HEK293T (cell line): ENCODE data around the gene TP53BP1.

Experiments
- CTCF ChIA-PET: fragments of 350-600 bp; formaldehyde crosslinking; extraction: SDS; loops from one replicate; lab custom pipeline; 2021; ENCODE audit warnings: antibody characterized with exemption, inconsistent platforms; lab: Yijun Ruan, JAX
- POLR2A ChIA-PET: fragments of 350-600 bp; formaldehyde crosslinking; extraction: SDS; loops from one replicate; lab custom pipeline; 2020; ENCODE audit warnings: antibody characterized with exemption, inconsistent platforms; lab: Yijun Ruan, JAX
- DNase-seq: peaks from one replicate; pipeline ENCODE4 v3.0.0; 2012; ENCODE audit warnings: mixed read lengths; ENCODE audit errors: extremely low spot score
- ARNT ChIP-seq: fragments of 450-650 bp; IDR thresholded peaks from 2 replicates; pipeline ENCODE4 v1.6.1; 2017; ENCODE audit warnings: mild to moderate bottlenecking
- BHLHE40 ChIP-seq: fragments of 450-650 bp; IDR thresholded peaks from 2 replicates; pipeline ENCODE4 v1.6.1; 2016; ENCODE audit warnings: mild to moderate bottlenecking, moderate library complexity, borderline replicate concordance
- CTBP1 ChIP-seq: fragments of 450-650 bp; IDR thresholded peaks from 2 replicates; pipeline ENCODE4 v1.6.1; 2016; ENCODE audit warnings: borderline replicate concordance
- ELF4 ChIP-seq: fragments of 450-650 bp; IDR thresholded peaks from 2 replicates; pipeline ENCODE4 v1.6.1; 2017; ENCODE audit warnings: antibody characterized with exemption
- FOXA1 ChIP-seq: fragments of 450-650 bp; IDR thresholded peaks from 2 replicates; pipeline ENCODE4 v1.6.1; 2016; ENCODE audit warnings: mild to moderate bottlenecking
- FOXM1 ChIP-seq: fragments of 450-650 bp; IDR thresholded peaks from 2 replicates; pipeline ENCODE4 v1.6.1; 2017; ENCODE audit warnings: mild to moderate bottlenecking, borderline replicate concordance
- HDGF ChIP-seq: fragments of 450-650 bp; IDR thresholded peaks from 2 replicates; pipeline ENCODE4 v1.6.1; 2017; ENCODE audit warnings: antibody characterized with exemption, borderline replicate concordance
- L3MBTL2 ChIP-seq: fragments of 450-650 bp; conservative IDR thresholded peaks from 2 replicates; pipeline ENCODE4 v1.6.1; 2016; ENCODE audit warnings: mild to moderate bottlenecking
- LEF1 ChIP-seq: fragments of 450-650 bp; IDR thresholded peaks from 2 replicates; pipeline ENCODE4 v1.6.1; 2017; ENCODE audit warnings: mild to moderate bottlenecking, borderline replicate concordance
- NFRKB ChIP-seq: fragments of 450-650 bp; IDR thresholded peaks from 2 replicates; pipeline ENCODE4 v1.6.1; 2016; ENCODE audit warnings: mild to moderate bottlenecking, moderate library complexity
- SP1 ChIP-seq: fragments of 450-650 bp; IDR thresholded peaks from 2 replicates; pipeline ENCODE4 v1.6.1; 2017
- SUZ12 ChIP-seq: fragments of 450-650 bp; IDR thresholded peaks from 2 replicates; pipeline ENCODE4 v1.6.1; 2016; ENCODE audit warnings: mild to moderate bottlenecking
- TARDBP ChIP-seq: fragments of 450-650 bp; IDR thresholded peaks from 2 replicates; pipeline ENCODE4 v1.6.1; 2016
- ZNF384 ChIP-seq: fragments of 450-650 bp; IDR thresholded peaks from 2 replicates; pipeline ENCODE4 v1.6.1; 2016
- TF ChIP-seq, protein P1 (sequence below): fragments of 450-650 bp; IDR thresholded peaks from 2 replicates; pipeline ENCODE4 v1.6.1; 2016

The TP53BP1 gene

DNA sequence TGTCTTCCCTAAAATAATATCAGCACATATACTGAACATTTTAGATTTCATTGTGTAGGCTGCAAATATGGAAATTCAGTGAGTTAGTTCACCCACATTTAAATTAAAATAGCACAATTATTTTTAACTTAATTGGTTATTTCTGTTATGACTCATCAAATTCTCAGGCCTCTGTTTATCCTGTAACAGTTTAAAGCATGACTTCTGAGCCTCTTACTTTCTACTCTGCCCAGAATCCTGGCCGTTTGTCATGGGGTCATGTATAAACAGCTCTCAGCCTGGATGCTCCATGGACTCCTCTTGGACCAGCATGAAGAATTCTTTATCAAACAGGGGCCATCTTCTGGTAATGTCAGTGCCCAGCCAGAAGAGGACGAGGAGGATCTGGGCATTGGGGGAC is 109.9 kb downstream of the TP53BP1 start:
- no peak for DNase-seq
- ChIA-PET CTCF (no interaction called here), POLR2A (interaction anchor here (1.7 kb wide), 1 partner anchor 12 kb away, joined by 6 read pairs; the partner anchor contains the start of genes TUBGCP4 and ZSCAN29)
- no peak for TF ChIP-seq TARDBP
- no peak for TF ChIP-seq ELF4
- no peak for TF ChIP-seq FOXA1
- TF ChIP-seq, protein P1, sequence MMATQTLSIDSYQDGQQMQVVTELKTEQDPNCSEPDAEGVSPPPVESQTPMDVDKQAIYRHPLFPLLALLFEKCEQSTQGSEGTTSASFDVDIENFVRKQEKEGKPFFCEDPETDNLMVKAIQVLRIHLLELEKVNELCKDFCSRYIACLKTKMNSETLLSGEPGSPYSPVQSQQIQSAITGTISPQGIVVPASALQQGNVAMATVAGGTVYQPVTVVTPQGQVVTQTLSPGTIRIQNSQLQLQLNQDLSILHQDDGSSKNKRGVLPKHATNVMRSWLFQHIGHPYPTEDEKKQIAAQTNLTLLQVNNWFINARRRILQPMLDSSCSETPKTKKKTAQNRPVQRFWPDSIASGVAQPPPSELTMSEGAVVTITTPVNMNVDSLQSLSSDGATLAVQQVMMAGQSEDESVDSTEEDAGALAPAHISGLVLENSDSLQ, result no peak
- no peak for TF ChIP-seq CTBP1
- TF ChIP-seq HDGF, result no peak
- no peak for TF ChIP-seq ARNT
- no peak for TF ChIP-seq BHLHE40

DNA sequence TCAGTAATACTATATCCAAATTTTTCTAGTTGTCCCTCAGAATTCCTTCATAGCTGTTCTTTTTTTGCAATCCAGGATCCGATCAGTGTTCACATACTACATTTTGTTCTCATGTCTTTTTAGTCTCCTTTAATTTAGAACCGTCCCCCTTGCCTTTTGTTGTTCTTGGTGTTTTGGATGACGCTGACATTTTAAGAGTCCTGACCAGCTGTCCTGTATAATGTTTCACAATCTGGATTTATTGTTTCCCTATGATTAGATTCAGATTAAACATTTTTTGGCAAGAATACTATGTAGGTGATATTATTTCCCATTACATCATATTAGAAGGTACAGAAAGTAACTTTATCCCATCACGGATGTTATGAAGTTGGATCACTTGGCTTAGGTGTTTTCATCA is 110.6 kb downstream of the TP53BP1 start:
- ChIA-PET CTCF (no interaction called here), POLR2A (no interaction called here)
- no peak for DNase-seq
- TF ChIP-seq TARDBP (no peak), CTBP1 (no peak), ELF4 (no peak), FOXA1 (no peak), FOXM1 (no peak), L3MBTL2 (no peak), HDGF (no peak), LEF1 (no peak), SP1 (no peak), NFRKB (no peak), ZNF384 (no peak), ARNT (no peak)
- TF ChIP-seq, protein P1, result no peak

DNA sequence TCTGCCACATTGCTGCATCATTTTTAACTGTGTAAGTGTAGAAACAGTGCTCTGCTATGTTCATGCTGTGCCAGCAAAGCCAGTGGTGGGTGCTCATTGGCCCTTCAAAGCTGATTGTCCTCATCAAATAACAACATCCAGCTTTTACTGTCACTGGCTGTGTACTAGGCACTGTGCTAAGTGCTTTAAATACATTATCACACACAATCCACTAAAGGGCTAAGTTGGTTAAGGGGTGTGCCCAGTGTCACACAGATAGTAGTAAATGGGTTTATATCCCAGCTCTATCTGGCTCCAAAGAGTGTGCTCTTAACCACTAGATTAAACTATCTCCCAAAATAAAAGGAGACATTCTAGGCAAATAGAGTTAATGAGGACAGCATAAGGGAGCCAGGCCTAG is 114.4 kb downstream of the TP53BP1 start:
- TF ChIP-seq FOXA1, result no peak
- DNase-seq, result no peak
- ChIA-PET CTCF (interaction anchor here (0.6 kb wide), 1 partner anchor 99 kb away, joined by 6 read pairs; no protein-coding TSS in a partner anchor), POLR2A (no interaction called here)

DNA sequence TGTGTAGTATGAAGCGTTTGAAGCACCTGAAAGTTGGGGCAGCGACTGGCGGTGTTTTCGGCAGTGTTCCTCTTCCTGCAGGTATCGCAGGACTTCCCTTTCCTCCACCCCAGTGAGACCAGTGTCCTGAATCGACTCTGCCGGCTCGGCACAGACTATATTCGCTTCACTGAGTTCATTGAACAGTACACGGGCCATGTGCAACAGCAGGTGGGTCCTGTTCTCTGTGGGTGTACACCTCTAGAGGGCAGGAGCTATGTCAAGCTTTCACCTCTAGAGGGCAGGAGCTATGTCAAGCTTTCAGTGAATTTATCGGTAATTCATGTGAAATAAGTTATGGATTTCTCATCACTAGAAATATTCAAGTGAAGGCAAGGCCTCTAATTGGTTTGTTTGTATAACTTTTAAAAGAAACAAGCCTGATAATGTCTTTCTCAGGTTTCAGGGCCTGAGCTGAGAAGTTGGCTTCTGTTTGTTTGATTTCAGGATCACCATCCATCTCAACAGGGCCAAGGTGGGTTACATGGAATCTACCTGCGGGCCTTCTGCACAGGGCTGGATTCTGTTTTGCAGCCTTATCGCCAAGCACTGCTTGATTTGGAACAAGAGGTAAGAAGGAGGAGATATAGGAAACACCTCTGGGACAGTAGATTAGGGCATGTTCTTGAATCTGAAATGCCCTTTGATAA is 116.8 kb downstream of the TP53BP1 start:
- POLR2A ChIA-PET, result no interaction called here
- CTCF ChIA-PET, result interaction anchor here (0.6 to 1.0 kb wide), 5 partner anchors 9 to 767 kb away, joined by 3 to 8 read pairs (median 3); no protein-coding TSS in a partner anchor
- TF ChIP-seq SP1, result no peak
- no peak for TF ChIP-seq ARNT
- no peak for TF ChIP-seq FOXM1
- no peak for TF ChIP-seq ZNF384
- TF ChIP-seq HDGF, result no peak
- TF ChIP-seq, protein P1, result no peak
- no peak for TF ChIP-seq CTBP1
- peak; percentile 24 for DNase-seq

DNA sequence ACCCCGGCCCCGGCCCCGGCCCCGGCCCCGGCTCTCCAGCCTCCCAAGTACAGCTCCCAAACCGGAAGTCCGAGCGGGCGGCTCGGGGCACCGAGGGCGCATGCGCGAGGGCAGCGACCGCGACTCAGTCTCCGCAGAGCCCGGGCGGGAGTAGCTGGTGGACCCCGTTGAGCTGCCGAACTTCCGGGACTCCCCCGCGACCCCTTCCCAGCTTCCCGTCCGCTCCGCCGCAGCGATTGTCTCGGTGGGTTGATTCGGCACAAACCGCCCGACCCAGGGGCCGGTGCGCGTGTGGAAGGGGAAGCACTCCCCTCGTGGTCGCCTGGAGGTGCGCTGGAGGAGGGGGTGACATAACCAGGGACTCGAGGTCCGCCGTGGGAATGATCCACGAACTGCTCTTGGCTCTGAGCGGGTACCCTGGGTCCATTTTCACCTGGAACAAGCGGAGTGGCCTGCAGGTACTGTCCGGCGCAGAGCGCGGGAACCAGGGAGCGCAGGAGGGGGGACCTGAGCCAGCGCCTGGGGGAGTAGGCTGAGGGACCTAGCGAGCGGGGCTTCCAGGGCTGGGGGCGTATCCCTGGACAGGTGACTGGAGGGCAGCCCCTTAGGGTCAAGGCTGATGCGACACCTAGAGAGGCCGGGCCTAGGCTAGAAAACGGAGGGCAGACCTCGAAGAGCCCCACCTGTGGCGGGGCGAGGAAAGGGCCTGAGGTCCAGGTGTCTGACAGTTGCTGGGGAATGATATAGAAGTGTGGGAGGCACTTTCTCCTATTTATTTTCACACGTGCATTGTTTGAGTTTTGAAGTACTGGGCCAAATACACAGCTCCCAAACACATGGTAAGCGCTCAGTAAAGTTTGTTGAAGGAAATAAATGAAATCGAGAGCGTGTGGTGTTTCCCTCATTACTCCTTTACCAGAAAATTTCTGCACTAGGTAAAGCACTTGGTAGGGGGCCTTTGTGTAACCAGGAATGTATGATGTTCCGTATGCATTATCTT is 121.7 kb downstream of the TP53BP1 start, which contains the start of the genes TUBGCP4 and ZSCAN29:
Gene TUBGCP4 (plus strand): TSS at position 127 of the 1,000 bp plus-strand sequence. CDS start 254 bp downstream, at position 381.
Gene ZSCAN29 (minus strand): TSS at position 69 of the 1,000 bp plus-strand sequence. CDS start 1,130 bp downstream, outside the sequence.
- peak; percentile 93 for DNase-seq
- TF ChIP-seq LEF1 (no peak), ELF4 (peak; percentile 74), L3MBTL2 (peak; percentile 72)
- ChIA-PET CTCF (interaction anchor here (0.6 kb wide), 1 partner anchor 96 kb away, joined by 3 read pairs; no protein-coding TSS in a partner anchor), POLR2A (interaction anchor here (0.9 to 1.5 kb wide), 3 partner anchors 12 to 41 kb away, joined by 3 to 6 read pairs (median 3); partner anchors contain the start of gene LCMT2)

DNA sequence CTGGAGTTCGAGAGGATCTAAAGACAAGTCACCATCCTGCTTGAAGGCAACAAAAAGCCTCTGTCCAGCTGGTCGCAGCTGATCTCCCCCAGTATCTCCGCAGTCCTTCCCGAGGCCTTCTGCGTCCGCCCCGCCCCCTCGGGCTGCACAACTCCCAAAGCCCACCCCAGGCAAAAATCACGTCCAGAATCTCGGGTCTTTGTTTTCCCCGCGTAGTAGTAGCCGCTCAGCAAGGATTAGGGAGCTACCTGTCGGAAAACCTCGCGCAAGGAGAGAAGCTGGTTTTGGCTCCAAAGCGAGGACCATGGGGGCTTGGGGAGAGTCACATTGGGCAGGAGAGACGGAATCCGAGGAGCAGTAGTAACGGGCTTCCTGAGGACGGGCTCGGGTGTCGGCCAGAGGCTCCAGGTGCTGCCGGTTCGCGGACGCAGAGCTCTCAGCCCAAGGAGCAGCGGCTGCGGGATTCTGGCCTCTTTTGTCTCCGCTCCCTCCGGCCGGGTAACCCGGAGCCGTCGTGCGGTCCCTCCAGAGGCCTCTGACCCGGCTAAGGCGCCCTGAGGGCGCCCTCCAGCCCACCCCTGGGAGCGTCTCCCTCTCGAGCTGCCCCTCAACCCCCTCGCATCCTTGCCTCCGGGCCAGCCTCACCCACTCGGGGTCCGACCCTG is 122.5 kb downstream of the TP53BP1 start:
- TF ChIP-seq LEF1 (no peak), BHLHE40 (no peak), SP1 (no peak), ARNT (no peak), ZNF384 (no peak), SUZ12 (no peak)
- TF ChIP-seq, protein P1, result no peak
- CTCF ChIA-PET, result no interaction called here
- POLR2A ChIA-PET, result interaction anchor here (0.9 to 1.5 kb wide), 3 partner anchors 13 to 41 kb away, joined by 3 to 6 read pairs (median 3); partner anchors contain the start of gene LCMT2
- peak; percentile 16 for DNase-seq
